H9 (cell line): ENCODE results near the gene MOV10L1. TPM values are rescaled to one million over a fixed set of nuclear protein-coding genes. Genes with fewer than 3 reads are reported as not detected.

Experiments used
- DNase-seq: peaks from one replicate; pipeline ENCODE4 v3.0.0-alpha.2; 2017
- H2AFZ ChIP-seq: one replicate; pipeline ENCODE4 v1.6.1; 2013; ENCODE audit warnings: mild to moderate bottlenecking, low read length, control low read depth, moderate library complexity
- H2AK5ac ChIP-seq: 2 replicates; pipeline ENCODE4 v1.6.1; 2013; ENCODE audit warnings: low read length, control low read depth, mixed read lengths; ENCODE audit not compliant: insufficient read length
- H2BK120ac ChIP-seq: one replicate; pipeline ENCODE4 v1.6.1; 2013; ENCODE audit warnings: low read depth, mild to moderate bottlenecking, low read length, control low read depth, inconsistent platforms; ENCODE audit not compliant: poor library complexity, severe bottlenecking
- H2BK12ac ChIP-seq: 2 replicates; pipeline ENCODE4 v1.6.1; 2013; ENCODE audit warnings: low read length, control low read depth, mixed read lengths, low read depth; ENCODE audit not compliant: insufficient read length
- H2BK15ac ChIP-seq: 2 replicates; pipeline ENCODE4 v1.6.1; 2013; ENCODE audit warnings: low read depth, low read length, control low read depth
- H2BK20ac ChIP-seq: one replicate; pipeline ENCODE4 v1.6.1; 2013; ENCODE audit warnings: low read depth, mild to moderate bottlenecking, low read length, control low read depth, inconsistent platforms; ENCODE audit not compliant: poor library complexity, severe bottlenecking
- H2BK5ac ChIP-seq: 2 replicates; pipeline ENCODE4 v1.6.1; 2013; ENCODE audit warnings: low read length, control low read depth, mixed read lengths; ENCODE audit not compliant: insufficient read length
- H3K14ac ChIP-seq: 2 replicates; pipeline ENCODE4 v1.6.1; 2013; ENCODE audit warnings: low read length, control low read depth; ENCODE audit not compliant: insufficient read depth
- H3K18ac ChIP-seq: 2 replicates; pipeline ENCODE4 v1.6.1; 2013; ENCODE audit warnings: low read depth, mild to moderate bottlenecking, mixed read lengths, low read length, control low read depth; ENCODE audit not compliant: insufficient read length
- H3K23ac ChIP-seq: 2 replicates; pipeline ENCODE4 v1.6.1; 2013; ENCODE audit warnings: low read length, control low read depth, mixed read lengths, low read depth; ENCODE audit not compliant: insufficient read length
- H3K23me2 ChIP-seq: 2 replicates; pipeline ENCODE4 v1.6.1; 2013; ENCODE audit warnings: low read depth, mild to moderate bottlenecking, mixed read lengths, low read length, control low read depth; ENCODE audit not compliant: insufficient read length, poor library complexity, severe bottlenecking
- H3K27ac ChIP-seq: 2 replicates; pipeline ENCODE4 v1.5.1; 2013; ENCODE audit warnings: low read length, control low read depth, mixed read lengths, low read depth; ENCODE audit not compliant: insufficient read length
- H3K27me3 ChIP-seq: 2 replicates; pipeline ENCODE4 v1.6.1; 2013; ENCODE audit warnings: low read length, control low read depth, inconsistent platforms; ENCODE audit not compliant: insufficient read depth
- H3K4ac ChIP-seq: 2 replicates; pipeline ENCODE4 v1.6.1; 2013; ENCODE audit warnings: low read depth, mild to moderate bottlenecking, control low read depth, inconsistent platforms, low read length, moderate library complexity
- H3K4me1 ChIP-seq: 2 replicates; pipeline ENCODE4 v1.6.1; 2013; ENCODE audit warnings: low read length, control low read depth, inconsistent platforms; ENCODE audit not compliant: insufficient read depth
- H3K4me2 ChIP-seq: 2 replicates; pipeline ENCODE4 v1.6.1; 2013; ENCODE audit warnings: low read length, control low read depth, mixed read lengths; ENCODE audit not compliant: insufficient read length, insufficient read depth
- H3K56ac ChIP-seq: 2 replicates; pipeline ENCODE4 v1.6.1; 2013; ENCODE audit warnings: low read depth, mild to moderate bottlenecking, mixed read lengths, low read length, control low read depth; ENCODE audit not compliant: insufficient read length
- H3K79me1 ChIP-seq: 2 replicates; pipeline ENCODE4 v1.6.1; 2013; ENCODE audit warnings: low read depth, mild to moderate bottlenecking, moderate library complexity, low read length, control low read depth, inconsistent platforms; ENCODE audit not compliant: insufficient read depth, poor library complexity, severe bottlenecking
- H3K79me2 ChIP-seq: 2 replicates; pipeline ENCODE4 v1.6.1; 2013; ENCODE audit warnings: low read length, control low read depth, inconsistent platforms; ENCODE audit not compliant: insufficient read depth
- H3K9ac ChIP-seq: 2 replicates; pipeline ENCODE4 v1.6.1; 2013; ENCODE audit warnings: low read length, control low read depth, mixed read lengths; ENCODE audit not compliant: insufficient read length; ENCODE audit errors: extremely low read depth
- H3K9me3 ChIP-seq: one replicate; pipeline ENCODE4 v1.6.1; 2013; ENCODE audit warnings: low read depth, low read length, inconsistent platforms; ENCODE audit not compliant: control insufficient read depth
- H3T11ph ChIP-seq: one replicate; pipeline ENCODE4 v1.6.1; 2013; ENCODE audit warnings: mild to moderate bottlenecking, low read length, control low read depth, inconsistent platforms
- H4K20me1 ChIP-seq: one replicate; pipeline ENCODE4 v1.6.1; 2013; ENCODE audit not compliant: control insufficient read depth, insufficient read length, insufficient read depth
- H4K5ac ChIP-seq: 2 replicates; pipeline ENCODE4 v1.6.1; 2013; ENCODE audit warnings: low read depth, mild to moderate bottlenecking, mixed read lengths, low read length, control low read depth; ENCODE audit not compliant: insufficient read length
- H4K8ac ChIP-seq: replicated peaks from 2 replicates; pipeline ENCODE4 v1.6.1; 2013; ENCODE audit warnings: low read length, control low read depth, mixed read lengths, low read depth; ENCODE audit not compliant: insufficient read length
- H4K91ac ChIP-seq: 2 replicates; pipeline ENCODE4 v1.6.1; 2013; ENCODE audit warnings: low read depth, mild to moderate bottlenecking, moderate library complexity, mixed read lengths, low read length, control low read depth; ENCODE audit not compliant: insufficient read length
- H3K27ac Mint-ChIP-seq, 3 experiments: 2 replicates in 2 of 3; 3 replicates in 1 of 3; pipeline ENCODE4 v1.8.0; 2020 to 2021; ENCODE audit warnings: mixed read lengths in 3 of 3, mild to moderate bottlenecking in 1 of 3, moderate library complexity in 1 of 3
- H3K27me3 Mint-ChIP-seq: 2 replicates; pipeline ENCODE4 v1.8.0; 2021; ENCODE audit warnings: low read depth, mild to moderate bottlenecking, moderate library complexity, mixed read lengths
- H3K36me3 Mint-ChIP-seq, 3 experiments: 2 replicates in 2 of 3; 3 replicates in 1 of 3; pipeline ENCODE4 v1.8.0; 2020 to 2021; ENCODE audit warnings: low read depth in 3 of 3, mixed read lengths in 3 of 3; ENCODE audit not compliant: insufficient read depth in 1 of 3
- H3K4me1 Mint-ChIP-seq, 2 experiments: 2 replicates each; pipeline ENCODE4 v1.8.0; 2020; ENCODE audit warnings: mixed read lengths in 2 of 2
- H3K4me3 Mint-ChIP-seq, 2 experiments: 2 replicates in 1 of 2; 3 replicates in 1 of 2; pipeline ENCODE4 v1.8.0; 2020 to 2021; ENCODE audit warnings: mild to moderate bottlenecking in 2 of 2, mixed read lengths in 2 of 2, moderate library complexity in 1 of 2
- H3K9me3 Mint-ChIP-seq, 2 experiments: 2 replicates in 1 of 2; 3 replicates in 1 of 2; pipeline ENCODE4 v1.8.0; 2020; ENCODE audit warnings: mild to moderate bottlenecking in 2 of 2, mixed read lengths in 2 of 2, moderate library complexity in 1 of 2
- WGBS: extraction: QIAGEN DNeasy Blood & Tissue Kit; methylation state at CpG from one replicate; pipeline ENCODE4 v1.1.7; 2013; ENCODE audit warnings: missing lambda C conversion rate, low lambda C conversion rate, mixed read lengths; ENCODE audit not compliant: insufficient read length; ENCODE audit errors: extremely low coverage; 5-methylcytosine and 5-hydroxymethylcytosine counted together
- total RNA-seq: library from RNA; stranded (reverse); gene quantifications from 2 replicates; pipeline ENCODE4 v1.2.1, GENCODE V29; 2021
- TF ChIP-seq, protein P1 (sequence below): fragments of 200-600 bp; sonication (generic); conservative IDR thresholded peaks from 3 replicates; pipeline ENCODE4 v1.8.0; 2021; ENCODE audit warnings: antibody characterized with exemption, mild to moderate bottlenecking

Gene MOV10L1
- total RNA-seq, 1 experiment from 2014 or later, result not detected

- Histone ChIP-seq H3K27ac (no peak overlapping the region), H4K5ac (no peak overlapping the region), H3K27me3 (no peaks in the 10 kb centered on the region), H3K14ac (no peak overlapping the region), H2AFZ (no peak overlapping the region), H2BK20ac (no peak overlapping the region), H3K56ac (no peak overlapping the region), H4K91ac (no peak overlapping the region), H3K18ac (no peak overlapping the region), H2BK5ac (no peak overlapping the region), H3K4ac (no peak overlapping the region), H4K8ac (no peak overlapping the region), H2BK120ac (no peak overlapping the region), H2BK15ac (no peak overlapping the region), H2AK5ac (no peak overlapping the region), H3K79me1 (no peaks in the 10 kb centered on the region), H3K23me2 (peaks cover 9% of the 10 kb centered on the region), H3K4me2 (no peak overlapping the region), H3K4me1 (no peaks in the 10 kb centered on the region), H3K23ac (no peak overlapping the region), H3T11ph (no peak overlapping the region), H4K20me1 (no peaks in the 10 kb centered on the region), H3K9me3 (no peaks in the 10 kb centered on the region), H2BK12ac (no peak overlapping the region), H3K79me2 (no peaks in the 10 kb centered on the region; the same call in 1 of the 2 replicates), H3K9ac (no peak overlapping the region)
- no CpG with 5 or more reads among the region's 18 CpGs for WGBS
- Mint-ChIP-seq H3K9me3 (no peaks in the 10 kb centered on the region), H3K36me3 (peaks cover 3 to 20% (median 12%) of the 10 kb centered on the region in 3 experiments), H3K27ac (no peak overlapping the region), H3K27me3 (no peaks in the 10 kb centered on the region), H3K4me1 (peaks cover 7 to 12% of the 10 kb centered on the region in 2 experiments; a peak in 3 of 4 replicates), H3K4me3 (no peak overlapping the region)
- no peak for DNase-seq
- TF ChIP-seq, protein P1, sequence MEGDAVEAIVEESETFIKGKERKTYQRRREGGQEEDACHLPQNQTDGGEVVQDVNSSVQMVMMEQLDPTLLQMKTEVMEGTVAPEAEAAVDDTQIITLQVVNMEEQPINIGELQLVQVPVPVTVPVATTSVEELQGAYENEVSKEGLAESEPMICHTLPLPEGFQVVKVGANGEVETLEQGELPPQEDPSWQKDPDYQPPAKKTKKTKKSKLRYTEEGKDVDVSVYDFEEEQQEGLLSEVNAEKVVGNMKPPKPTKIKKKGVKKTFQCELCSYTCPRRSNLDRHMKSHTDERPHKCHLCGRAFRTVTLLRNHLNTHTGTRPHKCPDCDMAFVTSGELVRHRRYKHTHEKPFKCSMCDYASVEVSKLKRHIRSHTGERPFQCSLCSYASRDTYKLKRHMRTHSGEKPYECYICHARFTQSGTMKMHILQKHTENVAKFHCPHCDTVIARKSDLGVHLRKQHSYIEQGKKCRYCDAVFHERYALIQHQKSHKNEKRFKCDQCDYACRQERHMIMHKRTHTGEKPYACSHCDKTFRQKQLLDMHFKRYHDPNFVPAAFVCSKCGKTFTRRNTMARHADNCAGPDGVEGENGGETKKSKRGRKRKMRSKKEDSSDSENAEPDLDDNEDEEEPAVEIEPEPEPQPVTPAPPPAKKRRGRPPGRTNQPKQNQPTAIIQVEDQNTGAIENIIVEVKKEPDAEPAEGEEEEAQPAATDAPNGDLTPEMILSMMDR, result no peak
Observed at GRCh38 chr22:50196256-50196655, 106.5 kb downstream of the MOV10L1 start.
